Spleen (tissue), 7 donors: ENCODE results near the gene PPP4R3A.

ENCODE experiments used
- POLR2A ChIP-seq, 3 donors: fragments of 450-650 bp; IDR thresholded peaks; one replicate each; pipeline ENCODE4 v1.5.1; 2017; ENCODE audit warnings: antibody characterized with exemption in 3 of 3, mild to moderate bottlenecking in 1 of 3
- POLR2AphosphoS5 ChIP-seq, 3 donors: sonication (generic); formaldehyde crosslinking; IDR thresholded peaks; one replicate each; pipeline ENCODE4 v1.5.1; 2017; ENCODE audit warnings: antibody characterized with exemption in 3 of 3
- TF ChIP-seq, protein P1 (sequence below), 11 experiments: fragments of 200-600 bp in 7 of 11; fragments of 450-650 bp in 4 of 11; sonication (generic) in 4 of 11; IDR thresholded peaks in 8 of 11; conservative IDR thresholded peaks in 3 of 11; 1 replicate in 7 of 11; 2 replicates in 4 of 11; pipeline versions ENCODE4 v1.4.0 to v1.8.0; 2016 to 2021; ENCODE audit warnings: antibody characterized with exemption in 11 of 11, inconsistent platforms in 4 of 11, mild to moderate bottlenecking in 1 of 11
- donor health status: DM: no; HTN: no; CAD: no; lungs with moderate emphysema.
- donor health status: DM: no; HTN: no; CAD: no.
- donor health status: DM: no; HTN: no; CAD: no.

DNA sequence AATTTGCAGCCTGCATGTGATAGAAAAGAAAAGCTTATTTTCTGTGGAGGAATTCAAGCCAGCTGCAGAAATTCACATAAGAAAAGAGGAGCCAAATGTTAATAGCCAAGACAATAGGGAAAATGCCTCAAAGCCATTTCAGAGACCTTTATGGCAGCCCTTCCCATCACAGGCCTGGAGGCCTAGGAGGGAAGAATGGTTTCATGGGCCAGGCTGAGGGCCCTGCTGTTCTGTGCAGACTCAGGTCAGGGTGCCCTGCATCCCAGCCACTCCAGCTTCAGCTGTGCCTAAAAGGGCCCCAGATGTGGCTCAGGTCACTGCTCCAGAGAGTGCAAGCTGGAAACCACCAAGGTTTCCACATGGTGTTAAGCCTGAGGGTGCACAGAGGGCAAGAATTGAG, 71.3 kb downstream of the PPP4R3A start:
- TF ChIP-seq, protein P1, sequence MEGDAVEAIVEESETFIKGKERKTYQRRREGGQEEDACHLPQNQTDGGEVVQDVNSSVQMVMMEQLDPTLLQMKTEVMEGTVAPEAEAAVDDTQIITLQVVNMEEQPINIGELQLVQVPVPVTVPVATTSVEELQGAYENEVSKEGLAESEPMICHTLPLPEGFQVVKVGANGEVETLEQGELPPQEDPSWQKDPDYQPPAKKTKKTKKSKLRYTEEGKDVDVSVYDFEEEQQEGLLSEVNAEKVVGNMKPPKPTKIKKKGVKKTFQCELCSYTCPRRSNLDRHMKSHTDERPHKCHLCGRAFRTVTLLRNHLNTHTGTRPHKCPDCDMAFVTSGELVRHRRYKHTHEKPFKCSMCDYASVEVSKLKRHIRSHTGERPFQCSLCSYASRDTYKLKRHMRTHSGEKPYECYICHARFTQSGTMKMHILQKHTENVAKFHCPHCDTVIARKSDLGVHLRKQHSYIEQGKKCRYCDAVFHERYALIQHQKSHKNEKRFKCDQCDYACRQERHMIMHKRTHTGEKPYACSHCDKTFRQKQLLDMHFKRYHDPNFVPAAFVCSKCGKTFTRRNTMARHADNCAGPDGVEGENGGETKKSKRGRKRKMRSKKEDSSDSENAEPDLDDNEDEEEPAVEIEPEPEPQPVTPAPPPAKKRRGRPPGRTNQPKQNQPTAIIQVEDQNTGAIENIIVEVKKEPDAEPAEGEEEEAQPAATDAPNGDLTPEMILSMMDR (IDR thresholded peaks at IDR 0.05 in 8 of 11, conservative IDR thresholded peaks at IDR 0.05 in 3 of 11): no peak
- TF ChIP-seq POLR2A (IDR thresholded peaks at IDR 0.05): no peak
- TF ChIP-seq POLR2AphosphoS5 (IDR thresholded peaks at IDR 0.05): no peak
